Fibroblast of lung (primary cell): ENCODE results near the gene XRCC3.

Source experiments
- CTCF ChIP-seq, 2 donors: IDR thresholded peaks in 1 of 2; conservative IDR thresholded peaks in 1 of 2; 1 replicate in 1 of 2; 2 replicates in 1 of 2; pipeline ENCODE4 v1.5.1; 2011 to 2012; ENCODE audit warnings: low read length in 2 of 2, control low read depth in 1 of 2, inconsistent platforms in 1 of 2, low read depth in 1 of 2, mild to moderate bottlenecking in 1 of 2
- EZH2 ChIP-seq: IDR thresholded peaks from 2 replicates; pipeline ENCODE4 v1.5.1; 2012; ENCODE audit warnings: low read length, control low read depth, mild to moderate bottlenecking; ENCODE audit errors: missing control alignments

- no peak for TF ChIP-seq CTCF (conservative IDR thresholded peaks at IDR 0.05 in 1 of 2, IDR thresholded peaks at IDR 0.05 in 1 of 2; ENCODE audit: low read depth in 1 of 2, low read length in 2 of 2)
- TF ChIP-seq EZH2 = no peak
Observed at GRCh38 chr14:103704708-103705107, 10.5 kb downstream of the XRCC3 start.
